Measurements from ENCODE around the gene SLC44A2.
"Not testable (repeated sequence)": the region's sequence is repeated elsewhere in the genome, so short reads cannot be mapped to it uniquely, and the experiment has no call there.

Gene SLC44A2

DNA sequence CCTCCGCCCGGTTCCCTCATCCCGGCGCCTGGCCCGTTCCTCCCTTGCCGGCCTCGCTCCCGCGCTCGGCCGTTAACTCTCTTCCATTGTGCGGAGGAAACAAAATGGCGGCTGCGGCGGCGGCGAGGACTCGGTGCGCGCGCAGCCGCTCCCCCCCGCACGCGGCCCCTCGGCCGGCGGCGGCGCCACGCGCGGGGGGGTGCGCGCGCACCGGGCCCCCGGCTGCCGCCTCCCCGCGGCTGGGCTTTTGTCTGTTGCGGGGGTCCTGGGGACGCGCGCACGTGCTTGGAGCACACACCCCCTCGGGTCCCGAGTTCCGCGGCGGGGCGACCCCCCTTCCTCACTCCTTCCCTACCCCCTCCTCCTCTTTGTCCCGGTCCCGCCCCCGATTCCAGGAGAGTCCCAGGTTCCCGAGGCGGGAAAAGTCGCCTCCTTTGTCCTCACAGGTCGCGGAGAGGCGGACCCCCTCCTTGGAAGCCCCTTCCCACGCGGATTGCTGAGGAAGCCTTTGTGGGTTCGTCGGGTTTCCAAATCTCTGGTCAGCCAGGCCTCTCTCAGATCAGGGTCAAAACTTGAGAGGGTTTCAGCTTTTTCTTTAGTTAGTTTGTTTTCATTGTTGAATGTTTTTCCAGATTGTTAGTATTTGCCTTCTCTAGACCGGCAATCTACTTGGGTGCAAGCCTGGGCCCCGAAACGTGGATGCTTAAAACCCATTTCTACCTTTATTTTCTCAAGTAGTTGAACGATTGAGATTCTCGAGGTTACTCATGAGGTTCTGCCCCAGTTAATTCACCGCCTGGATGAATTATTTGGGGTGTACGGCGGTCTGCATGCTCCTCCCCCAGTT is 29.5 kb downstream of the SLC44A2 start:
- Mint-ChIP-seq H3K9me3 (no peaks in the 10 kb centered on the region), H3K36me3 (ENCODE audit: low read depth) (peaks cover 21% of the 10 kb centered on the region), H3K4me1 (peaks cover 34% of the 10 kb centered on the region), H3K27ac (peak overlapping the region; percentile 92 to 98 (median 98)), H3K4me3 (peak overlapping the region; percentile 89 to 98 (median 94)), H3K27me3 (ENCODE audit: low read depth) (no peaks in the 10 kb centered on the region)
- TF ChIP-seq, protein P1, sequence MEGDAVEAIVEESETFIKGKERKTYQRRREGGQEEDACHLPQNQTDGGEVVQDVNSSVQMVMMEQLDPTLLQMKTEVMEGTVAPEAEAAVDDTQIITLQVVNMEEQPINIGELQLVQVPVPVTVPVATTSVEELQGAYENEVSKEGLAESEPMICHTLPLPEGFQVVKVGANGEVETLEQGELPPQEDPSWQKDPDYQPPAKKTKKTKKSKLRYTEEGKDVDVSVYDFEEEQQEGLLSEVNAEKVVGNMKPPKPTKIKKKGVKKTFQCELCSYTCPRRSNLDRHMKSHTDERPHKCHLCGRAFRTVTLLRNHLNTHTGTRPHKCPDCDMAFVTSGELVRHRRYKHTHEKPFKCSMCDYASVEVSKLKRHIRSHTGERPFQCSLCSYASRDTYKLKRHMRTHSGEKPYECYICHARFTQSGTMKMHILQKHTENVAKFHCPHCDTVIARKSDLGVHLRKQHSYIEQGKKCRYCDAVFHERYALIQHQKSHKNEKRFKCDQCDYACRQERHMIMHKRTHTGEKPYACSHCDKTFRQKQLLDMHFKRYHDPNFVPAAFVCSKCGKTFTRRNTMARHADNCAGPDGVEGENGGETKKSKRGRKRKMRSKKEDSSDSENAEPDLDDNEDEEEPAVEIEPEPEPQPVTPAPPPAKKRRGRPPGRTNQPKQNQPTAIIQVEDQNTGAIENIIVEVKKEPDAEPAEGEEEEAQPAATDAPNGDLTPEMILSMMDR (IDR thresholded peaks at IDR 0.05; ENCODE audit: unreplicated experiment in 3 of 3): no peak

DNA sequence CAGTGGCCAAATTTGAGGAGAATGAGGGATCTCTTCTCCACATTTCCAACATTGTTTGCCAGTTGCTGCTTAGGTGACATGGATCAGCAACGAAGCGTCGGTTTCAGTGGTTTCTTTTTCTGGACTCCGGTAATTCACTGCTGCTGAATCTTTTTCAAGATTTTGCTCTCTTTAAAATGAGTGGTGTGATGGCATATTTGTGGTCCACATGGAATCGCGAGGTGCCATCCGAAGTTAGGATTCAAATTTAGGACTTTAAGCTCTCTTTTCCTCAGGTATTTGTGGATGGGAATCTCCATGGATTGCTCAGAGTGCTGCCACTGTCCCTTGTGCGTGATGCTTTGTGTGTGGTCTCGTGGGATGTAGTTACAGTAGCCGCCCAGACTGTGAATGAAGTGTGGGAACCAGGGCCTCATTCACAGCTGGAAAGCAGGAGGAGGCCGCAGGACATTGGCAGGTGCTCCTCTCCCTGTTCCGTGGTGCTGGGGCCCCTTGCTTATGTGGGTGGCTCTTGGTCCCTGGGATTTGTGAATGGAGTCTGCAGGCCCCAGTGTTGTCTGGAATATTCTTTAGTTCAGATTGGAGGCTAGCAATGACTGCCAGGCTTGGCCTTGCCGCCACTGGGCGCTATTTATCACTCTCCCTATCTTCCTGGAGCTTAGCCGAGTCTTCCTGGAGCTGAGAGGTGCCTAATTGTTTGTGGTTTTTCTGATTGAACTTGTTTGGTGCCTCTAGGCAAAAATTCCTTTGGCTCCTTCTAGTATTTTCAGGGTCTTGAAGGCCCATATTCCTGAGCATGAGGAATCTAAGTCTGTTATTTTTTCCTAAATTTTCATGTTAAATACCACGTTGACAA is 30.3 kb downstream of the SLC44A2 start:
- Mint-ChIP-seq H3K36me3 (ENCODE audit: low read depth) (peaks cover 27% of the 10 kb centered on the region), H3K9me3 (no peaks in the 10 kb centered on the region), H3K4me3 (peak overlapping the region; percentile 89 to 98 (median 94)), H3K27ac (peak overlapping the region; percentile 92 to 98 (median 97)), H3K27me3 (ENCODE audit: low read depth) (no peaks in the 10 kb centered on the region), H3K4me1 (peaks cover 41% of the 10 kb centered on the region)
- TF ChIP-seq, protein P1 (IDR thresholded peaks at IDR 0.05; ENCODE audit: unreplicated experiment in 3 of 3): no peak

DNA sequence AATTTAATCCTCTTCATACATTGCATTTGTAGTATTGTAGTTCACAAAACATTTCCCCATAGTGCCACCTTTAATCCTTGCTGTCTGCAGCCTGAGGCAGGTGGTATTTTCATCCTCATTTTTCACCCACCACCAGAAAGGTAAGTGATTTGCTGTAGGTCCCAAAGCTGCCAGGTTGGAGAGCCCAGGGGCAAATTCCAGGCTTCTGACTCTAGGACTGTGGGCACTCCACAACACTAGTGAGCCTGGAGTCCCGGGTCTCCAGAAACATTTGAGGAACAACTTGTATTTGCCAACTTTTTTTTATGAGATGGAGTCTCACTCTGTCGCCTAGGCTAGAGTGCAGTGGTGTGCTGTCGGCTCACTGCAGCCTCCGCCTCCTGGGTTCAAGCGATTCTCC is 35.0 kb downstream of the SLC44A2 start:
- Mint-ChIP-seq H3K27me3 (ENCODE audit: low read depth) (no peaks in the 10 kb centered on the region), H3K9me3 (no peaks in the 10 kb centered on the region), H3K36me3 (ENCODE audit: low read depth) (peaks cover 38% of the 10 kb centered on the region), H3K4me1 (peaks cover 46% of the 10 kb centered on the region), H3K4me3 (peak overlapping the region; percentile 5 to 52 (median 36)), H3K27ac (peak overlapping the region; percentile 56 to 75 (median 57))
- TF ChIP-seq, protein P1 (IDR thresholded peaks at IDR 0.05; ENCODE audit: unreplicated experiment in 3 of 3): no peak

DNA sequence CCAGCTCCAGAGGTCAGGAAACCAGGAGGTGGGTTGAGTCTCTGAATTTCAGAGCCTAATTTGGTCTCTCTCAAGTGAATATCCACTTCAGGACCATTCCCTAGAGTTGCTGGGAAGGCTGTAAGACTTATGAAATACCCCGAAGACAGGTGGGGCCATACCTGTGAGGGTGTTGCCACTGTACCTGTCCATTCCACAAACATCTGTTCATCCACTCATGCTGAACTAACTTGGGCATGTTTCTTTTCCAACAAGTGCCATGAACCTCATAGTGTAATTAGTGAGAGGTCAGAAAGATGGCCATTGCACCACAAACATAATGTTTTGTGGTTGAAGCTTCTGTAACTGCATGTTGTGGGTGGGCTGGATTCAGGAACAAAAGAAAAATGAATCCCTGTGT is 36.6 kb downstream of the SLC44A2 start:
- peak overlapping the region; percentile 40 to 81 (median 42) for H3K27ac Mint-ChIP-seq
- peaks cover 31% of the 10 kb centered on the region for H3K36me3 Mint-ChIP-seq (ENCODE audit: low read depth)
- no peaks in the 10 kb centered on the region for H3K9me3 Mint-ChIP-seq
- no peaks in the 10 kb centered on the region for H3K27me3 Mint-ChIP-seq (ENCODE audit: low read depth)
- TF ChIP-seq, protein P1 (IDR thresholded peaks at IDR 0.05; ENCODE audit: unreplicated experiment in 3 of 3): no peak
- no peak overlapping the region for H3K4me3 Mint-ChIP-seq
- H3K4me1 Mint-ChIP-seq: peaks cover 30% of the 10 kb centered on the region

DNA sequence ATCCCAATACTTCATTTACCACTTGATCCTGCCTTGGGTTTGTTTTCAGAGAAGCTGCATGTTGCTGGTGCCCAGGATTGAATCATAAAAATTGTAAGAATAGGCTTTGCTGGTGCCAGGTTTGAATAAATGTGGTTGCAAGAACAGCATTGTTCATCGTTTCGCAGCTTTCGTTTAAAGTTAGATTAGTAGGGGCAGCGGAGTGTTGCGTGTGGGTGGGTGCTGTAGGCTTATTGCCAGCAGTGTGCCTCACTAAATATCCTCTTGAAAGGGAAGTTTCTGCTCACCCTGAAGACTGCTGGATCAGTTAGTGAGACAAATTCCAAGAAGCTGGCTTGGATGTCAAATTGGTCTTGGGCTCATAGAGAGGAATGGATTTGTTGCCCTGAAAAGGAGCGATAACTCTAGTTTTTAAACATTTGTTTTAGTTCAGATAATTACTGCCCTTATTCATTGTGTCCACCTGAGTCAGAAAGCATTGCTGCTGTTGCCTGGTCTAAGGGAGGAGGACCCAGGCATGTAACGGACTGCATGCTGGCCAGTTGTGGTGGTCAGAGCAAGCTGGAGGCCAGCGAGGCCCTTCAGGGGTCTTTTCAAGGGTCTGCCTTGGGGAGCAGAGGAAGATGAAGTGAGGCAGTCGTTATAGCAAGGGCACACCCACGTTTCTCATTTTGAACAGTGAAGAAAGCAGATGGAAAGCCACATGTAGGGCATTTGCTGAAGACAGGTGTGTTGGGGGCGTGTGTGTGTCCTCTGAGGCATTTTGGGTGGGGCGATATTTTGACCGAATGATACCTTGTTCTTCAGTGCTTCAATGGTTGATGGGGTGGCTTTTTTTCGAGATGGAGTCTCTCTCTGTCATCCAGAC is 37.3 kb downstream of the SLC44A2 start:
- TF ChIP-seq, protein P1 (IDR thresholded peaks at IDR 0.05; ENCODE audit: unreplicated experiment in 3 of 3): no peak
- Mint-ChIP-seq H3K4me1 (peaks cover 28% of the 10 kb centered on the region), H3K9me3 (no peaks in the 10 kb centered on the region), H3K27me3 (ENCODE audit: low read depth) (no peaks in the 10 kb centered on the region), H3K36me3 (ENCODE audit: low read depth) (peaks cover 31% of the 10 kb centered on the region), H3K27ac (peak overlapping the region; percentile 40 to 81 (median 42)), H3K4me3 (peak overlapping the region in 2 of 3 experiments; percentile 8 to 40)

DNA sequence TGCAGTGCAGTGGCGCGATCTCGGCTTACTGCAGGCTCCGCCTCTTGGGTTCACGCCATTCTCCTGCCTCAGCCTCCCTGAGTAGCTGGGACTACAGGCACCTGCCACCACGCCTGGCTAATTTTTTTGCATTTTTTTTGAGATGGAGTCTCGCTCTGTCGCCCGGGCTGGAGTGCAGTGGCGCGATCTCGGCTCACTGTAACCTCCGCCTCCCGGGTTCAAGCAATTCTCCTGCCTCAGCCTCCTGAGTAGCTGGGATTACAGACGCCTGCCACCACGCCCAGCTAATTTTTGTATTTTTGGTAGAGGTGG is 37.9 kb downstream of the SLC44A2 start:
- not testable (repeated sequence) for H3K27ac Mint-ChIP-seq; H3K4me3 Mint-ChIP-seq; H3K27me3 Mint-ChIP-seq (ENCODE audit: low read depth); H3K9me3 Mint-ChIP-seq
- Mint-ChIP-seq H3K36me3 (ENCODE audit: low read depth) (peaks cover 36% of the 10 kb centered on the region), H3K4me1 (peaks cover 32% of the 10 kb centered on the region)

Data from nephron (organoid).